GM19328 (cell line): ENCODE results near the gene F8A2.
"Not testable (repeated sequence)": the region's sequence is repeated elsewhere in the genome, so short reads cannot be mapped to it uniquely, and the experiment has no call there.

ENCODE experiments used
- ATAC-seq: cut with Tn5 transposase; IDR thresholded peaks from one replicate; pipeline ENCODE4 v1.9.1; 2021; ENCODE audit warnings: mild to moderate bottlenecking, moderate library complexity; ENCODE audit not compliant: unreplicated experiment

Gene F8A2

GRCh38 chrX:155381843-155382528 lies at the start of gene F8A2:
Gene F8A2, plus strand, starts transcription at chrX:155382095. Its CDS starts 20 bp downstream, at chrX:155382115.
- ATAC-seq = peak; percentile 69

DNA sequence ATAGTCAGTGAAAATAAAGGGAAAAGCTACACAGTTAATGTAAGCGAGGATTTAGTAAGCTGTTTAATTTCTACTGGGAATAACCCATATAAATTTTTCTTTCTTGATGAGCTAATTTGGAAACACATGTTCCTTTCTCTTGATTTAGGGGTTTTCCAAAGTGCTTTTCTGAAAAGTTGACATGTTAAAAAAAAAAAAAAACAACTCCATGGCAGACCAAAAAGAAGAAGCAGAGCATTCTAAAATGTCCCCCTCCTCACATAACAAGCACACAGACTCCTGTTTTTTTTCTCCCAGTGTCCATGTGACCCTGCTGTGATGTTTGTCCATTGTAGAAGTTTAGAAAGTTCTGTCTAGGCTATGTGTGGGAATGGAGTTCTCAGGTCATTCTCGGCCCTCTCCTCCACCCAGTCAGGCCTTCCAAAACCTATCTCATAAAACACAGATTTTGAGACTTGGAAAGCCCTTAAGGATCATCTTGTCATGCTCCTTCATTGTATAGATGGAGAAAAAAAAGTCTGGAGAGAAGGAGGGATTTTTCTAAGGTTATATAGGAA lies 48.3 kb upstream of the F8A2 start:
- no peak for ATAC-seq

- no peak for ATAC-seq
These were observed 47.2 kb upstream of the F8A2 start, which contains the start of gene CLIC2 for GRCh38 chrX:155334486-155335336. Gene CLIC2, minus strand, starts transcription at chrX:155334614. Its CDS starts 187 bp downstream, at chrX:155334427.

DNA sequence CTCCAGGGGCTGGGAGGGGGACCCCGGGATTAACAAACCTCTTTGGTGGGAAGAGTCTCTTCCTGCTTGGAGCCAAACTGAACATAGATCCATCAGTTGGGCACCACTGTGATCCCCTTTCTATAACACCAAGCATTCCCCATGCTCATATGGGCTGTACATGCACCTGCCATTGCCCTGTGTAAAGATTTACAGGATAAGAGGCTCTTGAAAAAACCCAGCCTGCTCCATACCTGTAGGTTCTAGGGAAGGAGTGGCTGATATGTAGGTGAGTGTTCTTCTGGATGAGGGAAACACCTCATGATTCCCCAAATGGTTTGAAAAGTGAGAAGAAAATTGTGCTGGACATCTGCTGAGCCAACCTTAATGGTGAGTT lies 46.6 kb upstream of the F8A2 start:
- not testable (repeated sequence) for ATAC-seq

DNA sequence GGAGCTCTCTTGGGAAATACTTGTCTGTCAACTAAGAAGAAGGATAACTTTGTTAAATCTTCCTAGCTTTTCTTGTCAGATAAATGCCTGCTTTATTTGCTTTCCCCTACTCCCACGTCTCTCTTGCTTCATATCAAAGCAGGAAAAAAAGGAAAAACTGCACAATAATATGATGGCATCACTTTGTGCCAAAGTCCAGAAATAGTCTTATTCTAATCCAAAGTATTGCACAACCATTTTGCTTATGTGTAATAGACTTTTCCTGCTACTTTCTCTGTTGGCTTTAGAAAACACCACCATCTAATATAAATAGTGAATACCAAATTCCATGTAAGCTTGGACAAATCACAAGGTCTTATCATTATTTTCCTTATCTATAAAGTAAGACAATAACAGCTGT lies 36.2 kb upstream of the F8A2 start:
- not testable (repeated sequence) for ATAC-seq

GRCh38 chrX:155349448-155349847 lies 32.4 kb upstream of the F8A2 start:
- not testable (repeated sequence) for ATAC-seq

DNA sequence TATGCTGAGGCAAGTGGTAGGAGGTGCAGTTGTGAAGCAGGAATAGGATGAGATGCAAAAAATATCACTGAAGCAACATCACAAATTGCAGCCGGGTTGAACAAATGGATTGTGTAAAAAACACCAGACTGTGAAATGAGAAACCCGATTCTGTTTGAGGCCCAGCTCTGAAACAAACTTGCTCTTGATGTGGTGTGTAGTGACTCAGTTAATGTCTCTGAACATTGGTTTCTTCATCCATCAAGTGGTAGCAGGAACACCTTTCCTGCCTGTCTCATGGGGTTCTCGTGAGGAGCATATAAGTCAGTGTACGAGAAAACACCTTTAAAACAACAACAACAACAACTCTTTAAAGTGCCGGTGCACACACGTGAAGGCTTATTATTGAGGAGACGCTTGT lies 18.2 kb upstream of the F8A2 start:
- ATAC-seq = not testable (repeated sequence)

- not testable (repeated sequence) for ATAC-seq
These were observed 8.0 kb upstream of the F8A2 start for GRCh38 chrX:155373777-155374458.

DNA sequence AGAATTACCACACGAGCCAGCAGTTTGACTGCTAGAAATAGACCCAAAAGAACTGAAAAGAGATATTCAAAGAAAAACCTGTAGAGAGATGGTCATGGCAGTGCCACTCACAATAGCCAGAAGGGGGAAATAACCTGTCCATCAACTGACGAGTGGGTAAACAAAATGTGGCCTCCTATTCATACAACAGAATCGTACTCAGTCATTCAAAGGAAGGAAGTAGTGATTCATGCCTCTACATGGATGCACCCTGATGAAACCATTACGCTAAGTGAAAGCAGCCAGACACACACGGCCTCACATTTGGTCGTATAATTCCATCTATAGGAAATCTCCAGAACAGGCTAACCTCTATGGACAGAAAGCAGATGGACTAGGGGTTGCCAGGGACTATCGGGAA lies 2.1 kb upstream of the F8A2 start:
- ATAC-seq = not testable (repeated sequence)

GRCh38 chrX:155382529-155382967 lies 653 bp downstream of the F8A2 start:
- ATAC-seq = peak; percentile 31

DNA sequence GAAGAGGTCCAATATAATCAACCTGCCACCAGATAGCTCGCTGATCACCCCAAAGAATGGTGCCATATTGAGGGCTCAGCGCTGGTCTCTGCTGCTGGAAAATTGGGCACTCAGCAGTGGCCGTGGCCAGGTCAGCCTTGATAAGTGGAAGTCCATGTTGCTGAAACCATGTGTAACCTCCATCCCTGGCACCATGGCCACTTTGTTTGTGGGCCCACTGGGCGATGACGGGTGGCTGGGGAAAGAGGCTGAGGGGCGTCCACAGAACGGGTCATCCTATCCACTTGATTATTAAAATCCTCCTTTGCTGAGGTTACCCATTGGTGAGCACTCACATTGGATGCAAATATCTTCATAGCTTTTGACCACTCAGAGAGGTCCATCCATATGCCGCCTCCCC lies 7.7 kb downstream of the F8A2 start:
- ATAC-seq = no peak

GRCh38 chrX:155394747-155395276 lies 12.9 kb downstream of the F8A2 start:
- ATAC-seq = not testable (repeated sequence)

DNA sequence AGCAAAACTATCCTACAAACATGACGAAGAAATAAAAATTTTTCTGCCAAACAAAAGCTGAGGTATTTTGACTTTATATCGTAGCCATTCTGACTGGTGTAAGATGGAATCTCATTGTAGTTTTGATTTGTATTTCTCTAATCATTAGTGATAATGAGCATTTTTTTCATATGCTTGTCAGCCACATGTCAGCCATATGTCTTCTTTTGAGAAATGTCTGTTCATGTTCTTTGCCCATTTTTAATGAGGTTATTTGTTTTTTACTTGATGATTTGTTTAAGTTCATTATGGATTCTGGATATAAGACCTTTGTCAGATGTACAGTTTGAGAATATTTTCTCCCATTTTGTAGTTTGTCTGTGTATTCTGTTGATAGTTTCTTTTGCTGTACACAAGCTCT lies 24.5 kb downstream of the F8A2 start:
- ATAC-seq = no peak

- ATAC-seq = no peak
These were observed 35.9 kb downstream of the F8A2 start for GRCh38 chrX:155417769-155418168.
